Progenitor cell of endocrine pancreas (in vitro differentiated cells): Measurements from ENCODE around the gene STH. TPM values are rescaled to one million over a fixed set of nuclear protein-coding genes. Genes with fewer than 3 reads are reported as not detected.

ENCODE experiments used
- DNase-seq: peaks from one replicate; pipeline ENCODE4 v3.0.0; 2021; ENCODE audit warnings: low spot score; ENCODE audit not compliant: unreplicated experiment
- H3K27ac Mint-ChIP-seq: 2 replicates; pipeline ENCODE4 v1.8.0; 2021; ENCODE audit warnings: mild to moderate bottlenecking, moderate library complexity, mixed read lengths
- H3K27me3 Mint-ChIP-seq: 2 replicates; pipeline ENCODE4 v1.8.0; 2021; ENCODE audit warnings: mixed read lengths
- H3K36me3 Mint-ChIP-seq: 2 replicates; pipeline ENCODE4 v1.8.0; 2022; ENCODE audit warnings: mixed read lengths; ENCODE audit not compliant: insufficient read depth
- H3K4me1 Mint-ChIP-seq: 2 replicates; pipeline ENCODE4 v1.8.0; 2021; ENCODE audit warnings: low read depth, mixed read lengths
- H3K4me3 Mint-ChIP-seq: 2 replicates; pipeline ENCODE4 v1.8.0; 2021; ENCODE audit warnings: low read depth, mild to moderate bottlenecking, moderate library complexity, mixed read lengths
- H3K9me3 Mint-ChIP-seq: 2 replicates; pipeline ENCODE4 v1.8.0; 2021; ENCODE audit warnings: low read depth, mixed read lengths
- total RNA-seq: library from RNA; stranded (reverse); gene quantifications from 2 replicates; pipeline ENCODE4 v1.2.1, GENCODE V29; 2021
- TF ChIP-seq, protein P1 (sequence below): fragments of 200-600 bp; sonication (generic); IDR thresholded peaks from one replicate; pipeline ENCODE4 v1.5.0; 2021; ENCODE audit warnings: antibody characterized with exemption, mild to moderate bottlenecking; ENCODE audit not compliant: unreplicated experiment

Gene STH
- total RNA-seq, 1 donor from 2014 or later, result not detected

DNA sequence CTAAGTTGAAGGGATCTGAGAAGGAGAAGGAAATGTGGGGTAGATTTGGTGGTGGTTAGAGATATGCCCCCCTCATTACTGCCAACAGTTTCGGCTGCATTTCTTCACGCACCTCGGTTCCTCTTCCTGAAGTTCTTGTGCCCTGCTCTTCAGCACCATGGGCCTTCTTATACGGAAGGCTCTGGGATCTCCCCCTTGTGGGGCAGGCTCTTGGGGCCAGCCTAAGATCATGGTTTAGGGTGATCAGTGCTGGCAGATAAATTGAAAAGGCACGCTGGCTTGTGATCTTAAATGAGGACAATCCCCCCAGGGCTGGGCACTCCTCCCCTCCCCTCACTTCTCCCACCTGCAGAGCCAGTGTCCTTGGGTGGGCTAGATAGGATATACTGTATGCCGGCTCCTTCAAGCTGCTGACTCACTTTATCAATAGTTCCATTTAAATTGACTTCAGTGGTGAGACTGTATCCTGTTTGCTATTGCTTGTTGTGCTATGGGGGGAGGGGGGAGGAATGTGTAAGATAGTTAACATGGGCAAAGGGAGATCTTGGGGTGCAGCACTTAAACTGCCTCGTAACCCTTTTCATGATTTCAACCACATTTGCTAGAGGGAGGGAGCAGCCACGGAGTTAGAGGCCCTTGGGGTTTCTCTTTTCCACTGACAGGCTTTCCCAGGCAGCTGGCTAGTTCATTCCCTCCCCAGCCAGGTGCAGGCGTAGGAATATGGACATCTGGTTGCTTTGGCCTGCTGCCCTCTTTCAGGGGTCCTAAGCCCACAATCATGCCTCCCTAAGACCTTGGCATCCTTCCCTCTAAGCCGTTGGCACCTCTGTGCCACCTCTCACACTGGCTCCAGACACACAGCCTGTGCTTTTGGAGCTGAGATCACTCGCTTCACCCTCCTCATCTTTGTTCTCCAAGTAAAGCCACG is 28.3 kb downstream of the STH start:
- Mint-ChIP-seq H3K9me3 (no peaks in the 10 kb centered on the region), H3K36me3 (peaks cover 35% of the 10 kb centered on the region), H3K4me1 (peaks cover 6% of the 10 kb centered on the region)

DNA sequence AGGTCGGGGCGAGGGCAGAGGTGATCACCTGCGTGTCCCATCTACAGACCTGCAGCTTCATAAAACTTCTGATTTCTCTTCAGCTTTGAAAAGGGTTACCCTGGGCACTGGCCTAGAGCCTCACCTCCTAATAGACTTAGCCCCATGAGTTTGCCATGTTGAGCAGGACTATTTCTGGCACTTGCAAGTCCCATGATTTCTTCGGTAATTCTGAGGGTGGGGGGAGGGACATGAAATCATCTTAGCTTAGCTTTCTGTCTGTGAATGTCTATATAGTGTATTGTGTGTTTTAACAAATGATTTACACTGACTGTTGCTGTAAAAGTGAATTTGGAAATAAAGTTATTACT is 28.9 kb downstream of the STH start:
- TF ChIP-seq, protein P1, sequence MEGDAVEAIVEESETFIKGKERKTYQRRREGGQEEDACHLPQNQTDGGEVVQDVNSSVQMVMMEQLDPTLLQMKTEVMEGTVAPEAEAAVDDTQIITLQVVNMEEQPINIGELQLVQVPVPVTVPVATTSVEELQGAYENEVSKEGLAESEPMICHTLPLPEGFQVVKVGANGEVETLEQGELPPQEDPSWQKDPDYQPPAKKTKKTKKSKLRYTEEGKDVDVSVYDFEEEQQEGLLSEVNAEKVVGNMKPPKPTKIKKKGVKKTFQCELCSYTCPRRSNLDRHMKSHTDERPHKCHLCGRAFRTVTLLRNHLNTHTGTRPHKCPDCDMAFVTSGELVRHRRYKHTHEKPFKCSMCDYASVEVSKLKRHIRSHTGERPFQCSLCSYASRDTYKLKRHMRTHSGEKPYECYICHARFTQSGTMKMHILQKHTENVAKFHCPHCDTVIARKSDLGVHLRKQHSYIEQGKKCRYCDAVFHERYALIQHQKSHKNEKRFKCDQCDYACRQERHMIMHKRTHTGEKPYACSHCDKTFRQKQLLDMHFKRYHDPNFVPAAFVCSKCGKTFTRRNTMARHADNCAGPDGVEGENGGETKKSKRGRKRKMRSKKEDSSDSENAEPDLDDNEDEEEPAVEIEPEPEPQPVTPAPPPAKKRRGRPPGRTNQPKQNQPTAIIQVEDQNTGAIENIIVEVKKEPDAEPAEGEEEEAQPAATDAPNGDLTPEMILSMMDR, result no peak
- DNase-seq, result no peak
- Mint-ChIP-seq H3K36me3 (peaks cover 37% of the 10 kb centered on the region), H3K4me3 (no peak overlapping the region), H3K9me3 (no peaks in the 10 kb centered on the region), H3K27me3 (no peaks in the 10 kb centered on the region), H3K27ac (no peak overlapping the region), H3K4me1 (peaks cover 6% of the 10 kb centered on the region)

More for the DNA sequence above, 28.3 kb downstream of the STH start:
- Mint-ChIP-seq H3K4me3 (no peak overlapping the region), H3K27me3 (no peaks in the 10 kb centered on the region), H3K27ac (peak overlapping the region; percentile 59)
- no peak for DNase-seq
- TF ChIP-seq, protein P1, result no peak

DNA sequence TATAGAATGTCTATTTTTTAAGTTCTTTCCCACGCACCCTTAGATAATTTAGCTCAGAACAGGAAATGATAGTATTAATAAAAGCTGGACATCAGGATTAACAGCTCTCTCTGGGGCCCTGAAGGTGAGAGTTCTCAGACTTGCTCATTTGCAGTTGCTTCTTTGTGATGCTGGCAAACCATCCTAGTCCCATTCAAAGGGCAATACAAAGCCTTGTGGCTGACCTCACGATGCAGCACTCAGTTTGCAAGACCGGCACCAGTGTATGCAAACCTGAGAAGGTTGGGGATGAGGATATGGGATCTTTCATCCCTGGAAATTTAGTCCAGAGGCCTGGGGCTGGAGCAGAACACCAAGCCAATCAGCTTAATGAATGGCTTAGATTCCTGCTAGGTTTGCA is 29.3 kb downstream of the STH start:
- Mint-ChIP-seq H3K36me3 (peaks cover 37% of the 10 kb centered on the region), H3K4me1 (peaks cover 6% of the 10 kb centered on the region), H3K9me3 (no peaks in the 10 kb centered on the region), H3K27me3 (no peaks in the 10 kb centered on the region), H3K27ac (peak overlapping the region; percentile 70), H3K4me3 (no peak overlapping the region)
- DNase-seq, result no peak
- TF ChIP-seq, protein P1, result no peak

DNA sequence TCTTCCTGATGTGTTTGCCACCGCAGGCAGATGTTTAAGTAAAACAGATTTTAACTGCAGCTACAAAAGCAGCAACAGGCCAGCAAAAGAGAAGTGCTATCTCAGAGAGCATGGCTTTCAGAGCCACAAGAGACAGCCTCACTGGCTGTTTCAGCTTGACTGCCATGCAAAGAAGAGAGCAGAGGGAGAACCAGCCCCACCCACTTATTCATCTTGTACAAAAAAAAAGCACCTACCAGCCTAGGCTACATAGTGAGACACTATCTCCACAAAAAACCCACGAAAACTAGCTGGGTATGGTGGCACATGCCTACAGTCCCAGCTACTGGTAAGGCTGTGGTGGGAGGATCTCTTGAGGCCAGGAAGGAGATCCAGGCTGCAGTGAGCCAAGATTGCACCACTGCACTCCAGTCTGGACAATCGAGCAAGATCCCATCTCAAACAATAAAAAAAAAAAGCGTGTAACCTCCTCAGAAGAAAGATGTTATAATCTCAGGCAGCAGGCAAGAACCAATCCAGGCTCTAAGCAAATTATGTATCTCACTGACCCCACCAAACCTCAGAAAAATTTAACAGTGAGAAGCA is 30.0 kb downstream of the STH start:
- DNase-seq, result no peak
- TF ChIP-seq, protein P1, result no peak
- peaks cover 36% of the 10 kb centered on the region for H3K36me3 Mint-ChIP-seq
- H3K4me1 Mint-ChIP-seq, result peaks cover 4% of the 10 kb centered on the region
- H3K9me3 Mint-ChIP-seq, result no peaks in the 10 kb centered on the region
- H3K27me3 Mint-ChIP-seq, result no peaks in the 10 kb centered on the region
- H3K27ac Mint-ChIP-seq, result peak overlapping the region; percentile 51
- H3K4me3 Mint-ChIP-seq, result no peak overlapping the region

DNA sequence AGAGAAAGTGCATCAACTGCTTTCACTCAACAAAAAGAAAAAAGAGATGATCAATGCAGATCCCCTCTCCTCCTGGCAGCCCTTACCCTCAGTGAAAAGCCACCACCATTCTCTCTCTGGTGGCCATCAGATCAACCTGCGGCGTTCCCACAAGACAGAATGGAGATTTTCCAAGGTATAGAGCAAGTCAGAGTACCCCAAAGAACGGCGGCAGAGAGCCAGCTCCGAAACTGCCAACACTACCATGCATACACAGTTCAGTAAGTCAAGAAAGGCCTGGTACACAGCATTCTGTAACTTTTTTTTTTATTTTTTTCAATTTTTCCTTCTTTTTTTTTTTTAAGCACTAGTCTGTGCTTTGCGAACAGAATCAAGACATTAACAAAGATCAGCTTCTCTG is 30.6 kb downstream of the STH start:
- H3K27ac Mint-ChIP-seq, result peak overlapping the region; percentile 51

More for the DNA sequence above, 30.6 kb downstream of the STH start:
- Mint-ChIP-seq H3K4me1 (peaks cover 3% of the 10 kb centered on the region), H3K36me3 (peaks cover 37% of the 10 kb centered on the region), H3K4me3 (no peak overlapping the region), H3K9me3 (no peaks in the 10 kb centered on the region), H3K27me3 (no peaks in the 10 kb centered on the region)
- TF ChIP-seq, protein P1, result no peak
- no peak for DNase-seq
